Measurements from ENCODE around the gene PARP2. TPM values are rescaled to one million over a fixed set of nuclear protein-coding genes. Genes with fewer than 3 reads are reported as not detected.

Gene PARP2
- total RNA-seq, 4 donors from 2014 or later, result 8.2 to 18.1 (median 9.9) TPM

DNA sequence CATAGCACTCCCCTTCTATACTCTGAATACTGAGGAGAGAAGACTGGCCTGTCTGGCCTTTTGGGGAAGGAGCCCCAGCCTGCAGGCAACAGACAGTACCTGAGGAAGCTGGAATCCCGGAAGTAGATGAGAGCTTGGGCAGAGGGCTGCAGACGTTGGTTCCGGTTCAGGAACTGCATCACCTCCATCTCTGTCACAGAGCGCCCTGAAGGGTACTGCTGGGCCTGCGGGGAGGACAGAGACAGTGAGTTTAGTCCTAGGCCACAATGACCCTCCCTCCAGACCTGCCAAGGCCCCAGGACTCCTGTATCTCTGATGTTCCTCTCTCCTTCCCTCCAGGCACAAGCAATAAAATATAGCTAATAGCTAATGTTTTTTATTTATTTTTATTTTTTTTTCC lies 41.5 kb downstream of the PARP2 start:
- H3K4me3 ChIP-seq, result no peak overlapping the region
- no peaks in the 10 kb centered on the region for H3K4me1 ChIP-seq
- H3K27me3 ChIP-seq, result no peaks in the 10 kb centered on the region
- 88% methylated on average over 1 to 3 of the region's 5 CpGs for WGBS, 2 donors (ENCODE audit: low coverage in 1 of 2)
- TF ChIP-seq, protein P1, sequence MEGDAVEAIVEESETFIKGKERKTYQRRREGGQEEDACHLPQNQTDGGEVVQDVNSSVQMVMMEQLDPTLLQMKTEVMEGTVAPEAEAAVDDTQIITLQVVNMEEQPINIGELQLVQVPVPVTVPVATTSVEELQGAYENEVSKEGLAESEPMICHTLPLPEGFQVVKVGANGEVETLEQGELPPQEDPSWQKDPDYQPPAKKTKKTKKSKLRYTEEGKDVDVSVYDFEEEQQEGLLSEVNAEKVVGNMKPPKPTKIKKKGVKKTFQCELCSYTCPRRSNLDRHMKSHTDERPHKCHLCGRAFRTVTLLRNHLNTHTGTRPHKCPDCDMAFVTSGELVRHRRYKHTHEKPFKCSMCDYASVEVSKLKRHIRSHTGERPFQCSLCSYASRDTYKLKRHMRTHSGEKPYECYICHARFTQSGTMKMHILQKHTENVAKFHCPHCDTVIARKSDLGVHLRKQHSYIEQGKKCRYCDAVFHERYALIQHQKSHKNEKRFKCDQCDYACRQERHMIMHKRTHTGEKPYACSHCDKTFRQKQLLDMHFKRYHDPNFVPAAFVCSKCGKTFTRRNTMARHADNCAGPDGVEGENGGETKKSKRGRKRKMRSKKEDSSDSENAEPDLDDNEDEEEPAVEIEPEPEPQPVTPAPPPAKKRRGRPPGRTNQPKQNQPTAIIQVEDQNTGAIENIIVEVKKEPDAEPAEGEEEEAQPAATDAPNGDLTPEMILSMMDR (IDR thresholded peaks at IDR 0.05), result no peak
- no peak for TF ChIP-seq EP300 (IDR thresholded peaks at IDR 0.05)
- H3K27ac ChIP-seq, result no peak overlapping the region
- H3K9me3 ChIP-seq, result no peaks in the 10 kb centered on the region
- ATAC-seq, result no peak
- H3K36me3 ChIP-seq, result peaks cover 0 to 100% of the 10 kb centered on the region in 2 donors

DNA sequence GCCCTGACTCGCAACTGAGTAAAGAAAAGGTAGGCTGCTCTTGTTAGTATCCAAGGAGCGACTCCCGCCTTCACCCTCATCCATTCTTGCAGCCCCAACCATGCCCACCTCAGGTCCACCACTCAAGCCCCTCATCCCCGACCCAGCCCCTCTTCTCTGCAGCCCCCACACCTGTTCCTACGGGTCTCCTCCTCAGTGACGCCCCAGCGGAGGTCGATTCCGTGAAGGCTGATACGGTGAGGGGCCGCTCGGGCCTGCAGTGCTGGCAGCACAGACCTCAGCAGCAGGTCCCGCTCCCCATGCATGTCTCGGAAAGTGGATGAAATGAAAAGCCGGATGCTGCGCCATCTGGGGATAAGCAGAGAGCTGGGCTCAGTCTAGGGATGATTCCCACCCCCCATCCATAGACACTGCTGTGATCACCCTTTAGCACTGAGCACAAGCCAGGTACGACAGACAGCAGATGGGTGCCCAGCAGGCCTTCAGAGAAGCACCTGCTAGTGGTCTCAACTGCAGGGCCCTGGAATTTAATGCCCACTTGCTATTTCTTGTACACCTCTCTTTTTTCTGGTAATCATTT lies 42.9 kb downstream of the PARP2 start:
- 90 to 94% methylated on average over 2 to 4 of the region's 17 CpGs for WGBS, 2 donors (ENCODE audit: low coverage in 1 of 2)
- Histone ChIP-seq H3K27me3 (no peaks in the 10 kb centered on the region), H3K4me1 (no peaks in the 10 kb centered on the region), H3K4me3 (no peak overlapping the region), H3K36me3 (peaks cover 0 to 100% of the 10 kb centered on the region in 2 donors), H3K27ac (no peak overlapping the region), H3K9me3 (no peaks in the 10 kb centered on the region)
- no peak for TF ChIP-seq POLR2AphosphoS5 (IDR thresholded peaks at IDR 0.05)
- no peak for TF ChIP-seq POLR2A (IDR thresholded peaks at IDR 0.05)
- TF ChIP-seq EP300 (IDR thresholded peaks at IDR 0.05), result no peak
- TF ChIP-seq, protein P1 (IDR thresholded peaks at IDR 0.05), result no peak
- no peak for ATAC-seq

DNA sequence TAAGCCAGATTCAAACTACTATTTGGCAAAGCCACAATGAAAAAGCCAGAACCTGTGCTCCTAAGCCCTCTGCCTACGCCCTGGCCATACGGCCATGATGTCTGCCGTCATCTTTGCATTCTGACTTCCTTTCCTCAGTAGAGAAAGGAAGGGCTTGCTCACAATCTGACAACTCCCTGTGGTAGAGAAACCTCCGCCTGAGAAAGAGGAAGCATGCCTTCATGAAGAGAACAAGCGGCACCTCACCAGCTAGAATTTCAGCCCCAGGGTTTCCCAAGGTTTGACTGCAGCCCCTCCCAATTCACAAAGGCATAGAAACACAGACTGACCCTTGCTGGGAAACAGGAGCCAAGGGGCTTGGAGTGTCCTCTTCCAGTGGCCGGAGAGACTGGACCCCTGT lies 44.1 kb downstream of the PARP2 start:
- Histone ChIP-seq H3K4me1 (no peaks in the 10 kb centered on the region), H3K9me3 (no peaks in the 10 kb centered on the region), H3K4me3 (no peak overlapping the region), H3K27ac (no peak overlapping the region), H3K36me3 (peaks cover 0 to 100% of the 10 kb centered on the region in 2 donors), H3K27me3 (no peaks in the 10 kb centered on the region)
- ATAC-seq, result no peak
- 87 to 90% methylated on average over 5 to 6 of the region's 6 CpGs for WGBS, 2 donors (ENCODE audit: low coverage in 1 of 2)
- TF ChIP-seq EP300 (IDR thresholded peaks at IDR 0.05), result no peak
- TF ChIP-seq, protein P1 (IDR thresholded peaks at IDR 0.05), result no peak

DNA sequence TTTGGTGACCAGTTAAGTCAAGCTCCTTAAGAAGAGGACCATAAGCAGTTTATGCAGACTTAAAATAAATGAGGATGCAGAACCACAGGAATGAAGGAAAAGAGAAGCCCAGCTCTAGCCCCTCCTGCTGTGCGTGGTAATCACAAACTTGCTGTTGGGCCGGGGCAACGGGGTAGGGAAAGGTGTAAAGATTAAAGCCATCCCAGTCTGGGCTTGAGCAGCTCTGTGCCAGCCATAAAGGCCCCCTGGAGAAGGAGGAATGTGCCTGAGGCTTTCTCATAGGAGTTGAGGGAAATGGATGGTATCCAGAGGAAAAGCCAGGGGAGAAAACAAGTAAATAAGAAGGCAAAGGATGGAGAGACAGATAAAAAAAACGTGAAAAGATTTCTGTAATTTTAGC lies 44.7 kb downstream of the PARP2 start:
- Histone ChIP-seq H3K4me1 (no peaks in the 10 kb centered on the region), H3K9me3 (no peaks in the 10 kb centered on the region), H3K36me3 (peaks cover 0 to 100% of the 10 kb centered on the region in 2 donors), H3K4me3 (no peak overlapping the region), H3K27me3 (no peaks in the 10 kb centered on the region), H3K27ac (no peak overlapping the region)
- no peak for ATAC-seq
- TF ChIP-seq, protein P1 (IDR thresholded peaks at IDR 0.05), result no peak
- TF ChIP-seq POLR2AphosphoS5 (IDR thresholded peaks at IDR 0.05) (no peak), POLR2A (IDR thresholded peaks at IDR 0.05) (no peak), EP300 (IDR thresholded peaks at IDR 0.05) (no peak)
- 57 to 59% methylated on average over 1 to 3 of the region's 4 CpGs for WGBS, 2 donors (ENCODE audit: low coverage in 1 of 2)

DNA sequence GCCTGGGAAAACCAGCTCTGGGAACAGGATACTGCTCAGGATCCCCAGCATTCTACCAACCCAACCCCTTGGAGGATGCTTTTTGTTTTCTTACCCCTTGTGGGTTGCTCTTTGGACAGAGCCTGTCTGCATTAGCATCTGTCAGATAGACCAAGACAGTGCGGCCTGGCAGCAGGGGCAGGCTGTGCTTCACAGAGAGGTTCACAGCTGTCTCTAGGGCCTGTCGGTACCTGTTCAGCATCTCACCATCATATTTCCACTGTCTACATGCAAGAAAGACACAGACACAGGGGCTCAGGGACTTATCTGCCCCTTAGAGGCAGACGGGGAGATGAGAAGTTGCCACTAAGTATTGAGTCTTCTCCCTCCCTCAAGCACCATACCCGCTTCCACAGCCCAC lies 48.1 kb downstream of the PARP2 start:
- Histone ChIP-seq H3K9me3 (no peaks in the 10 kb centered on the region), H3K27ac (no peak overlapping the region), H3K4me3 (no peak overlapping the region), H3K36me3 (peaks cover 0 to 100% of the 10 kb centered on the region in 2 donors), H3K4me1 (no peaks in the 10 kb centered on the region), H3K27me3 (no peaks in the 10 kb centered on the region)
- no peak for ATAC-seq
- 90 to 93% methylated on average over 2 of the region's 4 CpGs for WGBS, 2 donors (ENCODE audit: low coverage in 1 of 2)
- TF ChIP-seq EP300 (IDR thresholded peaks at IDR 0.05), result no peak
- TF ChIP-seq POLR2AphosphoS5 (IDR thresholded peaks at IDR 0.05), result no peak
- TF ChIP-seq, protein P1 (IDR thresholded peaks at IDR 0.05), result no peak
- TF ChIP-seq POLR2A (IDR thresholded peaks at IDR 0.05), result no peak
